Measurements from ENCODE around the gene STN1.
A peak's percentile ranks its signal among the peaks of the same experiment; 100 is the strongest.

The STN1 gene

GRCh38 chr10:103879409-103879808 is 38.6 kb downstream of the STN1 start:
- Mint-ChIP-seq H3K27ac (no peak overlapping the region), H3K36me3 (peaks cover 48% of the 10 kb centered on the region), H3K9me3 (no peaks in the 10 kb centered on the region), H3K4me3 (no peak overlapping the region), H3K27me3 (no peaks in the 10 kb centered on the region), H3K4me1 (no peaks in the 10 kb centered on the region)
- ATAC-seq (ENCODE audit: low read depth): no peak
- no peak for DNase-seq (ENCODE audit: low spot score in 2 of 2)

GRCh38 chr10:103877861-103878260 is 40.1 kb downstream of the STN1 start:
- H3K27me3 Mint-ChIP-seq: no peaks in the 10 kb centered on the region
- peaks cover 45% of the 10 kb centered on the region for H3K36me3 Mint-ChIP-seq
- H3K9me3 Mint-ChIP-seq: no peaks in the 10 kb centered on the region
- H3K4me1 Mint-ChIP-seq: no peaks in the 10 kb centered on the region
- no peak overlapping the region for H3K27ac Mint-ChIP-seq
- ATAC-seq (ENCODE audit: low read depth) (no peak), DNase-seq (ENCODE audit: low spot score in 2 of 2) (no peak)
- no peak overlapping the region for H3K4me3 Mint-ChIP-seq

GRCh38 chr10:103876155-103876554 is 41.8 kb downstream of the STN1 start:
- H3K27ac Mint-ChIP-seq: no peak overlapping the region
- no peak overlapping the region for H3K4me3 Mint-ChIP-seq
- no peaks in the 10 kb centered on the region for H3K9me3 Mint-ChIP-seq
- ATAC-seq (ENCODE audit: low read depth) (no peak), DNase-seq (ENCODE audit: low spot score in 2 of 2) (no peak)
- H3K27me3 Mint-ChIP-seq: no peaks in the 10 kb centered on the region
- H3K4me1 Mint-ChIP-seq: no peaks in the 10 kb centered on the region
- peaks cover 34% of the 10 kb centered on the region for H3K36me3 Mint-ChIP-seq

- Mint-ChIP-seq H3K36me3 (peaks cover 22% of the 10 kb centered on the region), H3K27me3 (no peaks in the 10 kb centered on the region), H3K9me3 (no peaks in the 10 kb centered on the region), H3K4me1 (no peaks in the 10 kb centered on the region), H3K4me3 (no peak overlapping the region), H3K27ac (no peak overlapping the region)
- ATAC-seq (ENCODE audit: low read depth): no peak
- DNase-seq (ENCODE audit: low spot score in 2 of 2): no peak
Measured at GRCh38 chr10:103874730-103875129, 43.3 kb downstream of the STN1 start.

GRCh38 chr10:103872137-103872931 is 45.6 kb downstream of the STN1 start:
- Mint-ChIP-seq H3K9me3 (no peaks in the 10 kb centered on the region), H3K27me3 (no peaks in the 10 kb centered on the region), H3K27ac (no peak overlapping the region), H3K4me3 (no peak overlapping the region), H3K4me1 (no peaks in the 10 kb centered on the region), H3K36me3 (peaks cover 9% of the 10 kb centered on the region)
- DNase-seq (ENCODE audit: low spot score in 2 of 2) (no peak), ATAC-seq (ENCODE audit: low read depth) (no peak)

- peaks cover 5% of the 10 kb centered on the region for H3K36me3 Mint-ChIP-seq
- H3K9me3 Mint-ChIP-seq: peaks cover under 1% of the 10 kb centered on the region
- no peaks in the 10 kb centered on the region for H3K4me1 Mint-ChIP-seq
- H3K27ac Mint-ChIP-seq: no peak overlapping the region
- no peak overlapping the region for H3K4me3 Mint-ChIP-seq
- H3K27me3 Mint-ChIP-seq: no peaks in the 10 kb centered on the region
- no peak for ATAC-seq (ENCODE audit: low read depth)
- no peak for DNase-seq (ENCODE audit: low spot score in 2 of 2)
Measured at GRCh38 chr10:103871006-103871405, 47.0 kb downstream of the STN1 start.

- Mint-ChIP-seq H3K27ac (no peak overlapping the region), H3K27me3 (no peaks in the 10 kb centered on the region), H3K36me3 (peaks cover 6% of the 10 kb centered on the region), H3K9me3 (peaks cover 2% of the 10 kb centered on the region), H3K4me3 (no peak overlapping the region), H3K4me1 (no peaks in the 10 kb centered on the region)
- DNase-seq (ENCODE audit: low spot score in 2 of 2): no peak
- no peak for ATAC-seq (ENCODE audit: low read depth)
Measured at GRCh38 chr10:103870516-103870915, 47.5 kb downstream of the STN1 start.

GRCh38 chr10:103869336-103869735 is 48.6 kb downstream of the STN1 start:
- ATAC-seq (ENCODE audit: low read depth): no peak
- Mint-ChIP-seq H3K27me3 (no peaks in the 10 kb centered on the region), H3K9me3 (peaks cover 10% of the 10 kb centered on the region), H3K27ac (no peak overlapping the region), H3K4me3 (no peak overlapping the region), H3K4me1 (no peaks in the 10 kb centered on the region), H3K36me3 (peaks cover 12% of the 10 kb centered on the region)
- no peak for DNase-seq (ENCODE audit: low spot score in 2 of 2)

GRCh38 chr10:103868200-103868599 is 49.8 kb downstream of the STN1 start:
- Mint-ChIP-seq H3K36me3 (peaks cover 15% of the 10 kb centered on the region), H3K4me3 (no peak overlapping the region), H3K27ac (no peak overlapping the region), H3K4me1 (no peaks in the 10 kb centered on the region), H3K27me3 (no peaks in the 10 kb centered on the region), H3K9me3 (peaks cover 15% of the 10 kb centered on the region)
- no peak for DNase-seq (ENCODE audit: low spot score in 2 of 2)
- no peak for ATAC-seq (ENCODE audit: low read depth)

- ATAC-seq (ENCODE audit: low read depth) (no peak), DNase-seq (ENCODE audit: low spot score in 2 of 2) (no peak)
- no peak overlapping the region for H3K27ac Mint-ChIP-seq
- H3K4me3 Mint-ChIP-seq: no peak overlapping the region
- peaks cover 13% of the 10 kb centered on the region for H3K36me3 Mint-ChIP-seq
- H3K27me3 Mint-ChIP-seq: peaks cover 13% of the 10 kb centered on the region
- peaks cover 15% of the 10 kb centered on the region for H3K9me3 Mint-ChIP-seq
- no peaks in the 10 kb centered on the region for H3K4me1 Mint-ChIP-seq
Measured at GRCh38 chr10:103861505-103861904, 56.5 kb downstream of the STN1 start.

GRCh38 chr10:103859161-103860086 is 58.6 kb downstream of the STN1 start:
- Mint-ChIP-seq H3K4me3 (no peak overlapping the region), H3K9me3 (peaks cover 5% of the 10 kb centered on the region), H3K27ac (no peak overlapping the region), H3K36me3 (peaks cover 5% of the 10 kb centered on the region), H3K4me1 (peaks cover 4% of the 10 kb centered on the region), H3K27me3 (peaks cover 19% of the 10 kb centered on the region)
- DNase-seq (ENCODE audit: low spot score in 2 of 2) (peak; percentile 40 to 56), ATAC-seq (ENCODE audit: low read depth) (peak; percentile 71)

GRCh38 chr10:103858360-103858759 is 59.6 kb downstream of the STN1 start:
- Mint-ChIP-seq H3K27me3 (peaks cover 25% of the 10 kb centered on the region), H3K36me3 (no peaks in the 10 kb centered on the region), H3K4me3 (no peak overlapping the region), H3K9me3 (no peaks in the 10 kb centered on the region), H3K27ac (no peak overlapping the region), H3K4me1 (peaks cover 8% of the 10 kb centered on the region)
- DNase-seq (ENCODE audit: low spot score in 2 of 2): no peak
- ATAC-seq (ENCODE audit: low read depth): no peak

- H3K4me3 Mint-ChIP-seq: no peak overlapping the region
- DNase-seq (ENCODE audit: low spot score in 2 of 2) (no peak), ATAC-seq (ENCODE audit: low read depth) (no peak)
- H3K4me1 Mint-ChIP-seq: peaks cover 8% of the 10 kb centered on the region
- no peaks in the 10 kb centered on the region for H3K9me3 Mint-ChIP-seq
- no peak overlapping the region for H3K27ac Mint-ChIP-seq
- H3K36me3 Mint-ChIP-seq: no peaks in the 10 kb centered on the region
- peaks cover 27% of the 10 kb centered on the region for H3K27me3 Mint-ChIP-seq
Measured at GRCh38 chr10:103856797-103857170, 61.2 kb downstream of the STN1 start.
